Activated CD4-positive, alpha-beta T cell treated with anti-CD3 and anti-CD28 coated beads for 24 hours (primary cell): ENCODE measurements around the gene RPS6KA2.
"Not testable (repeated sequence)": the region's sequence is repeated elsewhere in the genome, so short reads cannot be mapped to it uniquely, and the experiment has no call there.

ENCODE experiments used
- DNase-seq, 2 donors: peaks; one replicate each; pipeline ENCODE4 v3.0.0-alpha.2; 2020; ENCODE audit warnings: low read depth in 2 of 2

RPS6KA2 gene

DNA sequence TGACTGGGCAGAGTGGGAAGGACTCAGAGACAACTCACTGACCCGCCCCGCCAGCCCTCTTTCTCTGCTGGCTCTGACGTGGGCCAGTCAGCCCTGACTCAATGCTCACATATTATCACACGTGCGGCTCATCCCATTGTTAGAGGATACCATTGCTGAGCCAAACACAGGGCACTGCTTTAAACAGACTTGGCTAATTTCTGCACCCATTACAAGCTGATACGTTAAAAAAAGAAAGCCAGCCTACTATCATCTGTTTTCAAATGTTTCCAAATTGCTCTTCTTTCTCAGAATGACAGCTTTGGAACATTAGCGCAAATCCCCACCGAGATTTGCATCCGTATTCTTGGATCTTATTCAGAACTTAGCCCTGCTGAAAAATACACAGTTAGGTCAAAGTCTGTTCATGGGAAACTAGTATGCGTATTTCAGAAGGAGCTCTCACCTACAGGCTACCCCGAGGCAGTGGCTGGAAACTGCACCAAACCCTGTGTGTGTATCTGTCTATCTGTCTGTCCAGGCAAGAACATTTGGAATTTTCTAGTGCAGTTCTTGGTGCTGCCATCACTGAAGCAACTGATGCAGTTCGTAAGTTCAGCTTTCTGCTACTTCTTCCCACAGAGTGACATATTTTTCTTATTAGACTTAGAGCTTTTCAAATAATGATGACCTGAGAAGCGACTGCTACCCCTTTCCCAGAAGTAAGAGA is 73.3 kb downstream of the RPS6KA2 start:
- no peak for DNase-seq

DNA sequence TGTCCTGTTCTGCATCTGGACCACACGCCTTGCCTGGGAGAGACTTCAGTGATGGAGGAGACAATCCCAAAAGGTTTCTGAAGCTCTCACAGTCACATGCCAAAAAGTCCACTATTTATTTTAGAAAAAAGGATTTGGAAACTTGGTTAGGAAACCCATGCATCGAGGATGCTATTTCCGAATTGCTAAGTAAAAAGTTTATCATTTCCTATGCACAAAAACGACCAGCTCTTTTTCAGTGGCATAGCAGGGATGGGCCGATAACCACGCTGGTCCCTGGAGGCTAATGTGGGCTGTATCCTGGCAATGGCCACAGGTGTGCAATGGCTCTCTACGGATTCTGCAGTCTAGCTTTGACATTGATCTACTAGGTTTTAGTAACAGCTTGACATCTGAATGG is 74.5 kb downstream of the RPS6KA2 start:
- DNase-seq = no peak

DNA sequence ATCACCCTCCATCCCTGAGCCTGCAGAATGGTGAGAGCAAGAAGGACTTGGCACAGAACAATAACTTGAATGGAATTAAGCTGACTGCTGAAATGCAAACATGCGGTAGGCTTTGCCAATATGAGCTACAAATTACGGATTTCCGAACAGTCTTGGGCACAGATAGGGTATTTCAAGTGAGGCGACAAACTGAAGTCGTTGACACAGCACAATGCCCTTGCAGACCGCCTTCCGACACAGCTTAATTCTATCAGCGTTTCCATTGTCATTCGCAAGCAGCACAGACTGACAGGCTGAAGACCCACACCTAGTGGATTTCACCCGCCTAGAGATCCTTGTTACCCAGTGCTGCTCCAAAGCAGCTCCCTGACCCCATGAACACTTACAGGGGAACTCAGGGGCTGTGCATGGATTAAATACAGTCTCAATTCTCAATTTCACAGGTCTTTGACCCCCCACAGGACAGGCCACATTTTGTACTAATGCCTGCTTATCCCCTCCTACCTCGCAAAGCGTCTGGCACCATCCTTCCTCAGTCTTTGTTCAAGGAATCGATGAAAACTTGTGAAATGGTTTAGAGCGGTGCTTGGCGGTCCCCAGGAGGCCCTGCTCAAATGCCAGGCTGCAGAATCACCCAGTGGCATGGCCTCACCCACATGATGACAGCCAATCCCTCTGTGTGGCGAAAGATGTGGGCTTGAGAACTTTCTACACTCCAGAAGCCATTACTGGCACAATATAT is 75.1 kb downstream of the RPS6KA2 start:
- no peak for DNase-seq

DNA sequence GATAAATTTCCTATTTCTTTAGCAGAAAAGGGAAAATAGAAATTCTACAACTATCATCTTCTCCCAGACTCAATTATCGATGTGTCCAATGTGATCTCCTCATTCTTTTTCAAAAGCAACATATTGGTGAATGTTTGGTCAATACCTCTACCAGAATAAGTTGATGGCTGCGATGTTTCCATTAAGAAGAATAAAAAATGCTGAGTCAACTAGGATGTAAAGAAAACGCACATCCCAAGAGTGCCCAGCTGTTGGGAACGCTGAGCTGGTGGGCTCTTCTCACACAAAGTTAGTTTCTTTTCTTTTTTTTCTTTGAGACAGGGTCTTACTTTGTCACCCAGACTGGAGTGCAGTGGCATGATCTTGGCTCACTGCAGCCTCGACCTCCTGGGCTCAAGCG is 80.4 kb downstream of the RPS6KA2 start:
- DNase-seq = no peak

DNA sequence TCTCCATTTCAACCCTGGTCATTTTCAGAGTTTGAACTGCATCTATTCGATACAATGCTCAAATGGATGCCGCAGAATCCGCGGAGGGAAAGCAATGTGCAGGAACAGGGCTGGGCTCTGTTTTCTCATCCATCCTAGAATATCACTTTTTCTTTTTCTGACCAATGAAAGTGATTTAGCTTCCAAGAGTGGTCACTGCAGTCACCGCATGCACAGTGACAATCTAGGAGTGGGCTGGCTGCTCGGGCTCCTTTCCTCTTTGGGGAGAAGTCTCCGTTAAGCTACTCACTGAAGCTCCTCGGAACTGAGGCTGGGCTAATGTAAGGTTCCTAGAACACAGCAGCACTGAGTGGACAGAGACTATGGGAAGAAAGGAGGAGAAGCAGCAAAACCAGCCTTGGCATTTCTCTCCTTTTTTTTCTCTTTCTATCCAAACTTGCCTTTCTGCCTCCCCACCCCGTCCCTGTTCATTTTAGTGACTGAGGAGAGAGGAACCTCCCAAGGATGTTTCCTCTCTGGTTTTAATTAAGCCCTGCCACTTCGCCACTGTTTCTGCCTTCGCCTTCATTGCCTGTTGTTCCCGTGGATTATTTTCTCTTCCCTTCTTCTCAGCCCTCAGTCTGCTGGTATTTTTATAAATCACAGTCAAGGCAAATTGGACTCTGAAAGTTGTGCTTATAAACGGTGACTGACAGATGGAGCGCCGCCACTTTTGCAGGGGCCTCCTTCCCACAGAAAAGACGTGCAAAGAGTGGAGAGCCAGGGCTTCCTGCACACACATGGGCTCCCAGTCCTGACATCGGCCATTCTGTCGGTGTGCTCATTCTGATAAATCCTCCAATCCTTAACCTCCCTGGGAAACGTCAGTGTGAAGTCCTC is 81.7 kb downstream of the RPS6KA2 start:
- no peak for DNase-seq

DNA sequence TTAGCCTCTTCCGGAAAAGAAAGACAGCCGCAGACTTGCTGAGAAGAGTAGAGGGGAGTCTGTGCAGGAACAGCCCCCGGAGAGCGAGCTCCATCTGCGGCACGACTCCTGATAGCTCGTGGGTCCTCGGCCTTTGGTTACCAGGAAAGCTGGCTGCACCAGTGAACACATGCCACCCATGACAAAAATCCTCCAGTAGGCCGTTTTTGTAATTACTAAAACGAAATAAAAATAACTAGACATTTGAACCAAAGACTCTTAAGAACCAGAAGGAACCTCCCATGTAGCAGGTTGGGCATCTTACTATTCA is 82.8 kb downstream of the RPS6KA2 start:
- DNase-seq = no peak

DNA sequence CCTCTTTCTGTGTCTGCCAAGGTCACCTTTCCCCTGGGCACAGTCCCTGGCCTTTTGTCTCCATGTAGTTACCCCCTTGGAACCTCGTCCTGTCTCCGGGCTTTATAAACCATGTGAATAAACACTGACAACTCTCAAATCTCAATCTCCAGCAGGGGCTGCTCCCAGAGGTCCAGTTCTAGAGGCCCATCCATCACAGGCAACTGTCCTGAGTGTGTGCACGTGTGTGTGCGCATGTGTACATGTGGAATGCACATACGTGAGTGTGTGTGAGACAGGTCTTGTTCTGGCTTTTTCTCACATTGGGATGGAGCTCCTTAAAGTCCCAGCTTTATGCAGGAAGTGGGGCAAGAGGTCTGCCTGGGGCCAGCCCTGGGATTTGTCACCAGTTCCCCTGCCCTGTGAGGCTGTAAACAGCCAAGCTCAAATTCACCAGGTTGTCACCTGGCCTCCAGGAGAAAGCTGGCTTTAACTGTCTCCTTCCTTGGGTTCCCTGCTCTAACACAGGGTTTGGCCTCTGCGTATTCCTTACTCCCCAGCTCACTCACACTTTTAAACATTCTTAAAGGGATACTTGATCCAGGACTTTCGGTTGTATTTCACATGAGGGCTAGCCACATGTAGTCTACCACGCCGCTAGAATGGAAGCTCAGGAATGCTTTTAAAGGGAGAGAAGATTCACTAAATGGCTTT is 83.3 kb downstream of the RPS6KA2 start:
- DNase-seq = no peak

DNA sequence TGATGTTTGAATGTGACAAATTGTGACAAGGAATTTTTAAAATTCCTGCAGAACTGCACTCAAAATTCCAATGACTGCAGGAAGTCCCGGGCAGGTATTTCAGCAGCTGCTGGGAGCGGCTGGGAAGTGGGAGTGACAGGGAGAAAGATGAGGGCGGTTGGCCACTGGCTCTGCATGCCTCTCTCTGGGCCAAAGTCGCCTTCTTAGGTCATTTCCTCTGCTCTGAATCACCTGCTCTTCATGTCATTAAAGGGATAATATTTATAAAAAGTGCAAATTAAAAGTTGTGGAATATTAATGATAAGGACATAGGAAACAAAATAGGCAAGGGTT is 84.5 kb downstream of the RPS6KA2 start:
- no peak for DNase-seq

DNA sequence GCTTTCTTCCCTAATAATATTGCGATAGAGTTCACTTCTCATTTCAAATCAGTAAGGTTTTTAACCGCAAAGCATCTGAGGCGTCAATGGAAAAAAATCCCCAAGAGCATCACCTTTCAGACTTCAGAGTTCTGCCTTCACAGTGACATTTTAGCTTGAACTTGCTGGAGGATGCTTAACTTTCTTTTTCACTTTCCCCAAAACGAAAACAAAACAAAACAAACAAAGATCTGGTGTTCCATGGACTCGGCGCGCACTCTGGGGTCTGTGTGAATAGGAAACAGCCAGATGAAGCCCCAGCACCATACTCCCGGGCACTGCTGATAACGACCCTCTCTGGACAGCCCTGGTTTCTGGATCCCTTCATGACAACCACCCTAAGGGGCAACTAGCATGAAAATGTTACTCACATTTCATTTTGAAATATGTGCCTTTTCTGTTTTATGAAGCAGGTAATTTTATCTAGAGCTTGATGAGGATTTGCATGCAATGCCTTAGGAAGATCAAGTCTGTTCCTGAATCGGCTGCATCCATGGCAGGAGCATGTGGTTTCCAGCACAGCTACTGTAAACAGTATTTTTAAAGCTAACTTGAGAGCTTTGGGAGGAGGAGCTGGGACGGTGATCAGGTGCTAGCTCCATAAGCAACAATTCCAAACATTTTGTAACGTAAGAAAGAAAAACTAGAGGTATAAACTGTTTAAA is 85.0 kb downstream of the RPS6KA2 start:
- no peak for DNase-seq

DNA sequence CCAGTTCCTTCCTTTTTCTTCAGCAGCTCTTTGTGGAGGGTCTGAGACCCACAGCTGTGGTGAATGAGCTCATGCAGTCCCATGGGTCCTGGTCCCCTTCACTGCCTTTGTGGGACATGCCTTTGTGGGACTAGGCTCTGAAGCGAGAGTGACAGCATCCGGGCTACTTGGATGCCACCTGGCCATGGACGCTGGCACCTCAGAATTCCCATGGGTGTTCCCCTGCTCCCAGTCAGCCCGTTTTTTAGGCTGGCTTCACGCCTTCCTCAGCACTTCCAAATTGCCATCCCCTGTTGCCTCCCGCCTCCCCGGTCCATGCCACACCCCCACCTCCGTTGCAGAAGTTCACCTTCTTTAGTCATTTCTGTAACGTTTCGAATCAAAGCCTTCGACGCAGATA is 85.7 kb downstream of the RPS6KA2 start:
- DNase-seq = peak in 1 of 2 donors; percentile 7

DNA sequence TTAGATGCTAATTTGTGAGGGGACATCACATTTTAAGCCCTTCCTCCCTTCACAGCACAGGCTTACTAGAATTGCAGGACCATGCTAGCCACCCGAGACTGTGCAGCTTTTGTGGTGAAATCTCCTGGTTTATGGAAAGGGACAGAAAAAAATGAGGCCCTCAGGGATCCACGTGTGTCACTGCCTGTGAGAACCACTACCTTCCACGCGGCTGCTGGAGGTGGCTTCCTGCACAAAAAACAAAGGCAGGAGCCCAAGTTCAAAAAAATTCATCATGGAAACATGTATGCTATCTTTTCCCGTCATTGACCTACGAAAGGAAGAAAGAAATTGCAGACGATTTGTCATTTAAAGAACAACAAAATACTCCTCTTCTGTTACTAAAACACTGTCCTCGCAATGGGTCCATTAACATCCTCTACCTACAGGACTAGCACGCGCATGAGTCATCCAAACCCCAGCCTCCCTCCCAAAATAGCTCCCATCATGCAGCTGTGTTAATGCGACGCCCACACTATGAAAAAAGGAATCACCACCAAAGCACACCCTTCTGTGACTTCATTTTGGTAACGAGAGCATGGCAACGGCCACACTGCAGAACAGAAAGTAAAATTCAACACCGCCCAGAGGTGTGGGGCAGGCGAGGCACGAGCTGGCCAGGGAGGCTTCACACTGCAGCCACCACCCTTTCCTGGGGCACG is 86.3 kb downstream of the RPS6KA2 start:
- peak; percentile 11 to 33 for DNase-seq

DNA sequence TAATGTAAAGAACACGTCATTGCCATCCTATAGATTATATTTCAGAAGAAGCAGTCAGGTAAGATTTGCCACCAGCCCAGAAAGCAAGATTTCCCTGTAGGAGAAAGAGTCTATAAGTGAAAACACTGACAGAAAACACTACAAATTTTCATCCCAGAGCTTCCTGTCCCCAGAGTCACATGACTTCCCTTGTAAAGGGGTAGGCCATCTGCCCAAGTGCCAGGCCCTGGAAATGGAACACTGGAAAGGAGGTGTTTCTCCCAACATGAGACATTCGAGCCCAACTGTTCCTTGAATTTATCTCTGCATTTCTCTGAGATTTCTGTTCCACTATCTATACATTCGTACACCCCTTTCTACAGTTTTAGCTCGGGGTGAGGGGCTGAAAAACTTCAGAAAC is 87.5 kb downstream of the RPS6KA2 start:
- no peak for DNase-seq

DNA sequence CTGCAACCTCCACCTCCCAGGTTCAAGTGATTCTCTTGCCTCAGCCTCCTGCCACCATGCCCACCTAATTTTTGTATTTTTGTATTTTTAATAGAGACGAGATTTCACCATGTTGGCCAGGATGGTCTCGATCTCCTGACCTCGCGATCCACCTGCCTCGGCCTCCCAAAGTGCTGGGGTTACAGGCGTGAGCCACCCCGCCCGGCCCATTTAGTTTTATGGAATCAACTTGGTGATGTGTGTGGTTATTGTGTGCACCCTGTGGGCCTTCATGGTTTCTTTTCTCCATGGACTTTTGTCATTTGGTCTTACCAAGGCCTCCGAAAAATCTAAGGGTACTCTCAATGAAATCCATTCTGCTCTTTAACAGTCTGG is 88.1 kb downstream of the RPS6KA2 start:
- not testable (repeated sequence) for DNase-seq

DNA sequence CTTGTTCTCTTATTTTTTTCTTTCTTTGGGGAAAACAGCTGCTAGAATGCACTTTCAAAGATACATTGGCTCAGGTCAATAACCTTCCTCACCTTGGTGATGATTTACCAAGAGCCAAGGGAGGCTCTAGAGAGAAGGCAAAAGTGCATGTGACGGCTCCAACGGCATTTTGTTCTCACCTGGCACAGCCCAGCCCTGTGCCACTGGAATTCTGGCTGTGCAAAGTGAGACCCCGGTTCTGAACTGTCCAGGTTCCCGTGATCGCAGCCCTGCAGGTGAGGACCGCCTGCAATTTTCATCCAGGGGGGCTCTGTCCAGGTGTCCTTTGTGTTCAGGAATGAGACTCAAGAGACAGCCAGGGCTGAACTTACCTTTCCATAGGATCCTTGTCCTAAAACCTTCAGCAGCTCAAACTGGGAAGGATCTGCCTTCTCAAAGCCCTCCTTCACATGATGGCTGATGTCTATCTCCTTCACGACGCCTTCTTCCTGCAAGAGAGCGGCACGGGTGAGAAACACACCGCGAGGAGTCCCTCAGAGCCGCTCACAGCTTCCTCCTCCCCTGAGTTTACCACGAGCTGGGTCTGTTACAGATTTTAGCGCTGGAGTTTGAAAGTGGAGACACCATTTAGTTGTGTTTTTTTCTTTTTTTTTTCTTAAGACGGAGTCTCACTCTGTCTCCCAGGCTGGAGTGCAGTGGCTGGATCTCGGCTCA is 88.6 kb downstream of the RPS6KA2 start:
- no peak for DNase-seq

DNA sequence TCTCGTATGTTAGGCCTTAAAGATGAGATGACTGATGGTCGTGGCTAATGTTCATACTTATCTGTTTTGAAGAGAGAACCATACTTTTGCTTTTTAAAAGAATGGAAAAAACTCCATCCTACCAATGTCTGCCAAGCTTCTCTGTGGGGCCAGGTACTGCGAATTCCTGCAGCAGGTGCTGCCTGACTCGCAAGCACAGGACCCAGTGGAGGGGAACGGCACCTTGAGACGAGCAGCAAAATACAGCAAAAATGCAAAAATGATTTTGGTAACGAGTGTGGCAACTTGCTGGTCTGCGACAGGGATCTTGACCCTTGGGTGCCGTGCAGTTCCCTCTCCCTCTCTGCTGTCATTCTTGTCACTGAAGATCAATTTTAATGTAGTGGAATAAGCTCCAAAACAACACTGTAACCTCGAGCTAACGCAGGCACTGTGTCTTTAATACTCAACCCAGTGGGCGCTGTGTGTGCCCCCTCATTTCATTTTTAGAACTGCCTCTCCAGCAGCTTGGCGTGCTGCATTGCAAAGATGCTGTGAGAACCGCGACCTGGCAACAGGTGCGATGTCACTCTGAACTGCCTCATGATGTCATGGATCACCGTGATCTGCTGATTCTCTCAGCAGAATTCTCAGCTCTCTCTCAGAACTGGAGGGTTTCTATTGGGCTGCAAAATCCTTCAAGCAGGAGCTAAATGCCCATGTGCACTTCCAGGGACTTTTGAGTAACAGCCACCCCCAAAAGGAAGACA is 92.2 kb downstream of the RPS6KA2 start:
- DNase-seq = no peak

DNA sequence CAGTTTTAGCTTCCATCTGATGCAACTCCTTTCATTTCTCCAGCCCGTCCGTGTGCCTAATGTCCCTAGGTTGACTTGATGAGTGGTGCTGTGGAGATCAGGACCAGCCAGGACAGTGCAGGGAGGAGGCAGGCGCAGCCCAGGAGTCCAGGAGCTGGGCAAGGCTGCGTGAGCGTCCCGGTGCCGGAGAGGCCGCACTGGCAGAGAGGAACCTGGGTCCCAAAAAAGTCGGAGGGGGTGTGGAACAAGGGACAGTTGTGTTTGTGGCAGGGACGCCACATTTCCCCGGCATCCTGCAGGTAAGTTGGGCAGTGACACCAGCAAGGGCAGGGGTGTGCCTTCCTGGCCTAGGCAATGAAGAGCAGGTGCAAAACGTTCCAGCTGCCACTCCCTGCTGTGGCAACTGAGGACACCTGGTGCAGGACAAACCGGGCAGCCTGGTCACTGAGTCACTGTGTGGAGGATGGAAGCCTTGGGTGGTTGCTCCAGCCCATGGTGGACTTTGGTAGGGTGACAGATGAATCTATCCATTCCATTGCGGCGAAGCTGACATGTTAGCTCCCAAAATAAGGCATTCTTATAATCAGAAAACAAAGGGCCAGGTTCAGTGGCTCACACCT is 93.7 kb downstream of the RPS6KA2 start:
- no peak for DNase-seq

DNA sequence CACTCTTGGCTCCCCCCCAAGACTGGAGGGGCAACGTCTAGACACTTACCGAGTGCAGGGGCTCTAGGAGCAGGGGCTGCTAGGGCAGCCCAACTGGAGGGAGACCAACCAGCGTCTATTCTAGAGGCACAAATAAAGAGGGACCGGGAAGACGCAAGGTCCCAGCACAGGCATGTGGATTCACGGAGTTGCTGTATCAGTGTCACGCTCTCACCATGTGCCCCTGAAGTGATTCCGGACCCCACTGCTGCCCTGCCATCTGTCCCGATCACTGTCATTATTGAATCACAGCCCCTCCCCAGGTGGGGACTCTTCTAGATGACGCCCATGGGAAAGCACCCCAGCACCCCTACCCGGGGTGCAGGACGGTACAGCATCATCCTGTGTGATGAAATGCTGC is 94.7 kb downstream of the RPS6KA2 start:
- no peak for DNase-seq

DNA sequence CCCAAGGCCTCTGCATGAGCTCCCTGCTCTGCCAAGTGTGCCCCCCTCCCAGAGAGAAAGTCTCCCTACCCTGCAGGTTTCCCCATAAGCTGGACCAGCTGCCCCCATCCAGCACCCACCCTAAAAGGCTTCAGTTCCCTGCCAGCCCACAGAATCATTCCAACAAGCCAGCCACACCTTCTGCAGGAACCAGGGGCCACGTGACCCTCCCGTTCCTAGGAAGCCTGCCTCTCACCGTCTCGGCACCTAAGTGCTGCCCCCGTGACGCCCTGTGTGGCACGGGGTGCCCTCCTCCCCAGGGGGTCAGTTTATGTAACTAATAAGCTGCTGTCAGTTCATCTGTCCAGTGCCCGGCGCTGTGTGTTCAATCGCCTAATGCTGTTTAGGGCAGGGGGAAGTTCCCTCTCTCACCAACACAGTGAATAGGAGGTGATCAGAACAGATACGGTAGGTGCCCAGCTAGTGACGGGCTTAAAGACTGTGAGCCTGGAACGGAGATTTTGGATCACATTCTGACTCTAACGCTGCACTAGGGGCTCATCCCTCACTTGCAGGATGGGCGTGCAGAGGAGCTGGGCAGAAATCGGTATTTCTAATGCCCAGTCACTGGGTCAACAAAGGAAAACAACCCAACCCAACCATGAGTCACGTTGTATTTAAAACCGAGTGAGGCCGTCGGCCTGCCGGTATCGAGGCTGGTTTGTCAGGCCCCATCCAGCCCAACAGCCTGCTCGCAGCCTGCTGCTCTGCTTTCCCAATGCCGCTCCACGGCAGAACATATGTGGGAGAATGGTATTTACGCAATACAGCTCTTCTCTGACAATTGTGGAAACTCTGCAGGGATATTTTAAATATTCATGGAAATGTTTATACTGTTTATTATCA is 96.6 kb downstream of the RPS6KA2 start:
- DNase-seq = no peak
